NT2/D1 (cell line): ENCODE results near the gene MYO5A.

Experiments
- DNase-seq: peaks from one replicate; pipeline ENCODE4 v3.0.0-alpha.2; 2011; ENCODE audit warnings: low read depth, low spot score
- H3K27me3 ChIP-seq: 2 replicates; pipeline ENCODE4 v1.6.0; 2011; ENCODE audit warnings: mild to moderate bottlenecking; ENCODE audit not compliant: insufficient read length, insufficient read depth
- H3K36me3 ChIP-seq: 2 replicates; pipeline ENCODE4 v1.6.1; 2011; ENCODE audit warnings: mild to moderate bottlenecking, low read length, mixed read lengths; ENCODE audit not compliant: insufficient read depth, insufficient read length
- H3K4me1 ChIP-seq: 2 replicates; pipeline ENCODE4 v1.5.1; 2011; ENCODE audit not compliant: insufficient read depth, insufficient read length
- H3K4me3 ChIP-seq: 2 replicates; pipeline ENCODE4 v1.5.1; 2011; ENCODE audit warnings: low read depth; ENCODE audit not compliant: insufficient read length
- H3K9ac ChIP-seq: 2 replicates; pipeline ENCODE4 v1.6.0; 2011; ENCODE audit warnings: low read depth; ENCODE audit not compliant: insufficient read length
- H3K9me3 ChIP-seq: 2 replicates; pipeline ENCODE4 v1.5.1; 2011; ENCODE audit warnings: mild to moderate bottlenecking, low read length; ENCODE audit not compliant: insufficient read depth
- SUZ12 ChIP-seq: IDR thresholded peaks from 2 replicates; pipeline ENCODE4 v1.6.1; 2011; ENCODE audit not compliant: insufficient read length, insufficient read depth; ENCODE audit errors: extremely low read depth
- YY1 ChIP-seq: IDR thresholded peaks from 2 replicates; pipeline ENCODE4 v1.6.1; 2011; ENCODE audit not compliant: insufficient read length, insufficient read depth
- ZNF274 ChIP-seq: IDR thresholded peaks from 2 replicates; pipeline ENCODE4 v1.6.1; 2011; ENCODE audit warnings: mild to moderate bottlenecking, low read depth, low read length

Gene MYO5A

GRCh38 chr15:52532427-52532826 is 3.7 kb upstream of the MYO5A start:
- H3K36me3 ChIP-seq = no peaks in the 10 kb centered on the region
- no peak overlapping the region for H3K9ac ChIP-seq
- H3K9me3 ChIP-seq = no peaks in the 10 kb centered on the region
- peaks cover 36% of the 10 kb centered on the region for H3K27me3 ChIP-seq
- no peak overlapping the region for H3K4me3 ChIP-seq
- no peak for DNase-seq
- TF ChIP-seq YY1 = no peak
- TF ChIP-seq SUZ12 = no peak
- TF ChIP-seq ZNF274 = no peak
- H3K4me1 ChIP-seq = peaks cover 6% of the 10 kb centered on the region

GRCh38 chr15:52529940-52530339 is 1.3 kb upstream of the MYO5A start:
- no peak for TF ChIP-seq ZNF274
- no peak for TF ChIP-seq SUZ12
- no peak for TF ChIP-seq YY1
- Histone ChIP-seq H3K9ac (peak overlapping the region; percentile 58), H3K4me1 (peaks cover 6% of the 10 kb centered on the region), H3K9me3 (no peaks in the 10 kb centered on the region), H3K4me3 (peak overlapping the region; percentile 45), H3K27me3 (peaks cover 45% of the 10 kb centered on the region), H3K36me3 (no peaks in the 10 kb centered on the region)
- DNase-seq = no peak

- Histone ChIP-seq H3K9me3 (no peaks in the 10 kb centered on the region), H3K4me1 (peaks cover 6% of the 10 kb centered on the region), H3K4me3 (peak overlapping the region; percentile 45), H3K27me3 (peaks cover 45% of the 10 kb centered on the region), H3K36me3 (no peaks in the 10 kb centered on the region), H3K9ac (peak overlapping the region; percentile 58)
- DNase-seq = no peak
- no peak for TF ChIP-seq SUZ12
- no peak for TF ChIP-seq YY1
- TF ChIP-seq ZNF274 = no peak
These were observed 753 bp upstream of the MYO5A start for GRCh38 chr15:52529341-52529924.

- no peak for DNase-seq
- H3K36me3 ChIP-seq = no peaks in the 10 kb centered on the region
- H3K4me3 ChIP-seq = peak overlapping the region; percentile 63
- peaks cover 45% of the 10 kb centered on the region for H3K27me3 ChIP-seq
- H3K9ac ChIP-seq = peak overlapping the region; percentile 76
- H3K9me3 ChIP-seq = no peaks in the 10 kb centered on the region
- H3K4me1 ChIP-seq = peaks cover 6% of the 10 kb centered on the region
- TF ChIP-seq YY1 (no peak), SUZ12 (no peak), ZNF274 (no peak)
These were observed 643 bp downstream of the MYO5A start for GRCh38 chr15:52527911-52528563.

- H3K9ac ChIP-seq = peak overlapping the region; percentile 76
- no peak for TF ChIP-seq ZNF274
- TF ChIP-seq YY1 = no peak
- DNase-seq = no peak
- peak overlapping the region; percentile 63 for H3K4me3 ChIP-seq
- H3K4me1 ChIP-seq = peaks cover 6% of the 10 kb centered on the region
- no peaks in the 10 kb centered on the region for H3K36me3 ChIP-seq
- peaks cover 45% of the 10 kb centered on the region for H3K27me3 ChIP-seq
- H3K9me3 ChIP-seq = no peaks in the 10 kb centered on the region
These were observed 1.3 kb downstream of the MYO5A start for GRCh38 chr15:52527196-52527910.

GRCh38 chr15:52524223-52525136 is 4.2 kb downstream of the MYO5A start:
- no peaks in the 10 kb centered on the region for H3K9me3 ChIP-seq
- TF ChIP-seq YY1 (no peak), SUZ12 (no peak), ZNF274 (no peak)
- H3K4me3 ChIP-seq = no peak overlapping the region
- DNase-seq = no peak
- no peaks in the 10 kb centered on the region for H3K36me3 ChIP-seq
- H3K4me1 ChIP-seq = no peaks in the 10 kb centered on the region
- peaks cover 21% of the 10 kb centered on the region for H3K27me3 ChIP-seq
- H3K9ac ChIP-seq = no peak overlapping the region

GRCh38 chr15:52523647-52524046 is 5.0 kb downstream of the MYO5A start:
- H3K4me1 ChIP-seq = no peaks in the 10 kb centered on the region
- no peak overlapping the region for H3K4me3 ChIP-seq
- no peaks in the 10 kb centered on the region for H3K36me3 ChIP-seq
- H3K27me3 ChIP-seq = peaks cover 19% of the 10 kb centered on the region
- H3K9ac ChIP-seq = no peak overlapping the region
- H3K9me3 ChIP-seq = no peaks in the 10 kb centered on the region
- DNase-seq = no peak
- TF ChIP-seq YY1 = no peak
- no peak for TF ChIP-seq ZNF274
- TF ChIP-seq SUZ12 = no peak
